Erythroblast (primary cell): ENCODE data around the gene USP4.

Source experiments
- GATA1 ChIP-seq: IDR thresholded peaks from 2 replicates; pipeline ENCODE4 v1.6.1; 2011; ENCODE audit warnings: low read depth, mild to moderate bottlenecking, control low read depth, low read length, moderate library complexity
- POLR2A ChIP-seq: IDR thresholded peaks from 2 replicates; pipeline ENCODE4 v1.6.1; 2011; ENCODE audit warnings: mild to moderate bottlenecking, low read length

- TF ChIP-seq POLR2A (no peak), GATA1 (no peak)
These were observed 292 bp downstream of the USP4 start for GRCh38 chr3:49339581-49339940.
